Measurements from ENCODE around the gene GJA4.

- TF ChIP-seq YY1 (IDR thresholded peaks at IDR 0.05; ENCODE audit: insufficient read depth, insufficient read length): no peak
- TF ChIP-seq SUZ12 (IDR thresholded peaks at IDR 0.05; ENCODE audit: extremely low read depth, insufficient read depth, insufficient read length): no peak
Observed at GRCh38 chr1:34754964-34755637, 37.7 kb upstream of the GJA4 start, which contains the start of gene GJB5.
